ENCODE data around the gene SLC25A4. TPM values are rescaled to one million over a fixed set of nuclear protein-coding genes. Genes with fewer than 3 reads are reported as not detected.

The SLC25A4 gene
- total and polyA plus RNA-seq, 2 donors from 2014 or later: 41.2 to 148 TPM

GRCh38 chr4:185120631-185120946 lies 22.5 kb upstream of the SLC25A4 start:
- Histone ChIP-seq H3K9ac (ENCODE audit: low read length in 3 of 3) (no peak overlapping the region), H3K27ac (ENCODE audit: low read depth in 2 of 2, low read length in 2 of 2) (no peak overlapping the region), H3K9me3 (ENCODE audit: control insufficient read depth in 2 of 3, insufficient read depth in 1 of 3, low read length in 3 of 3) (no peaks in the 10 kb centered on the region), H3K4me3 (ENCODE audit: low read length in 3 of 3) (no peak overlapping the region), H3K36me3 (ENCODE audit: control insufficient read depth in 2 of 3, insufficient read depth in 3 of 3, low read length in 3 of 3) (no peaks in the 10 kb centered on the region), H3K27me3 (ENCODE audit: control insufficient read depth, insufficient read depth, low read length) (no peaks in the 10 kb centered on the region), H3K4me1 (ENCODE audit: control insufficient read depth in 2 of 3, insufficient read depth in 2 of 3, low read depth in 1 of 3, low read length in 3 of 3) (peaks cover 0 to 10% (median 2%) of the 10 kb centered on the region in 3 donors)
- intact Hi-C loops (cut with DNase I): no loop called here
- DNase-seq (no peak), FAIRE-seq (no peak)
- no peak for TF ChIP-seq CTCF (IDR thresholded peaks at IDR 0.05; ENCODE audit: borderline replicate concordance, extremely low read depth, insufficient read depth)

GRCh38 chr4:185122681-185123345 lies 20.3 kb upstream of the SLC25A4 start:
- Histone ChIP-seq H3K27me3 (ENCODE audit: control insufficient read depth, insufficient read depth, low read length) (no peaks in the 10 kb centered on the region), H3K27ac (ENCODE audit: low read depth in 2 of 2, low read length in 2 of 2) (no peak overlapping the region), H3K36me3 (ENCODE audit: control insufficient read depth in 2 of 3, insufficient read depth in 3 of 3, low read length in 3 of 3) (no peaks in the 10 kb centered on the region), H3K9me3 (ENCODE audit: control insufficient read depth in 2 of 3, insufficient read depth in 1 of 3, low read length in 3 of 3) (no peaks in the 10 kb centered on the region), H3K9ac (ENCODE audit: low read length in 3 of 3) (no peak overlapping the region), H3K4me3 (ENCODE audit: low read length in 3 of 3) (no peak overlapping the region), H3K4me1 (ENCODE audit: control insufficient read depth in 2 of 3, insufficient read depth in 2 of 3, low read depth in 1 of 3, low read length in 3 of 3) (peaks cover 0 to 6% (median 3%) of the 10 kb centered on the region in 3 donors)
- DNase-seq (no peak), FAIRE-seq (no peak)
- intact Hi-C loops (cut with DNase I): no loop called here
- no peak for TF ChIP-seq CTCF (IDR thresholded peaks at IDR 0.05; ENCODE audit: borderline replicate concordance, extremely low read depth, insufficient read depth)

GRCh38 chr4:185124006-185124405 lies 19.1 kb upstream of the SLC25A4 start:
- intact Hi-C loops (cut with DNase I): no loop called here
- Histone ChIP-seq H3K27me3 (ENCODE audit: control insufficient read depth, insufficient read depth, low read length) (no peaks in the 10 kb centered on the region), H3K36me3 (ENCODE audit: control insufficient read depth in 2 of 3, insufficient read depth in 3 of 3, low read length in 3 of 3) (no peaks in the 10 kb centered on the region), H3K4me3 (ENCODE audit: low read length in 3 of 3) (no peak overlapping the region), H3K9me3 (ENCODE audit: control insufficient read depth in 2 of 3, insufficient read depth in 1 of 3, low read length in 3 of 3) (no peaks in the 10 kb centered on the region), H3K27ac (ENCODE audit: low read depth in 2 of 2, low read length in 2 of 2) (no peak overlapping the region), H3K4me1 (ENCODE audit: control insufficient read depth in 2 of 3, insufficient read depth in 2 of 3, low read depth in 1 of 3, low read length in 3 of 3) (peaks cover 0 to 9% (median 0%) of the 10 kb centered on the region in 3 donors), H3K9ac (ENCODE audit: low read length in 3 of 3) (no peak overlapping the region)
- no peak for TF ChIP-seq CTCF (IDR thresholded peaks at IDR 0.05; ENCODE audit: borderline replicate concordance, extremely low read depth, insufficient read depth)
- FAIRE-seq: no peak
- no peak for DNase-seq
